Prostate gland (tissue), 2 donors: ENCODE measurements around the gene CFTR. TPM values are rescaled to one million over a fixed set of nuclear protein-coding genes. Genes with fewer than 3 reads are reported as not detected.
"Not testable (repeated sequence)": the region's sequence is repeated elsewhere in the genome, so short reads cannot be mapped to it uniquely, and the experiment has no call there.

ENCODE experiments used
- DNase-seq: peaks from one replicate; pipeline ENCODE4 v3.0.0-alpha.2; 2019; ENCODE audit warnings: low spot score
- H3K27ac ChIP-seq, 2 donors: fragments of 200-600 bp; sonication (generic); 2 replicates each; pipeline ENCODE4 v1.5.1; 2017 to 2019
- H3K27me3 ChIP-seq: fragments of 200-600 bp; sonication (generic); replicated peaks from 2 replicates; pipeline ENCODE4 v1.5.1; 2019; ENCODE audit not compliant: insufficient read depth
- H3K36me3 ChIP-seq, 2 donors: fragments of 200-600 bp; sonication (generic); 1 replicate in 1 of 2; 2 replicates in 1 of 2; pipeline versions ENCODE4 v1.5.1 to v1.8.1; 2017 to 2019
- H3K4me1 ChIP-seq: fragments of 200-600 bp; sonication (generic); replicated peaks from 2 replicates; pipeline ENCODE4 v1.5.1; 2019
- H3K4me3 ChIP-seq, 2 donors: fragments of 200-600 bp; sonication (generic); 2 replicates each; pipeline ENCODE4 v1.5.1; 2017 to 2019
- H3K9me3 ChIP-seq: fragments of 200-600 bp; sonication (generic); 2 replicates; pipeline ENCODE4 v1.5.1; 2017
- CTCF ChIP-seq, 4 experiments: fragments of 200-600 bp in 2 of 4; fragments of 450-650 bp in 2 of 4; sonication (generic) in 2 of 4; IDR thresholded peaks; 1 replicate in 3 of 4; 2 replicates in 1 of 4; pipeline ENCODE4 v1.5.1; 2016 to 2019; ENCODE audit warnings: antibody characterized with exemption in 4 of 4, mild to moderate bottlenecking in 2 of 4, moderate library complexity in 2 of 4
- POLR2A ChIP-seq: fragments of 450-650 bp; IDR thresholded peaks from one replicate; pipeline ENCODE4 v1.6.1; 2016; ENCODE audit warnings: antibody characterized with exemption, mild to moderate bottlenecking
- POLR2AphosphoS5 ChIP-seq: sonication (generic); formaldehyde crosslinking; IDR thresholded peaks from one replicate; pipeline ENCODE4 v1.6.1; 2017; ENCODE audit warnings: antibody characterized with exemption
- WGBS: methylation state at CpG from one replicate; pipeline ENCODE4 v1.1.5; 2018; 5-methylcytosine and 5-hydroxymethylcytosine counted together
- intact Hi-C: fragments of 100-400 bp; cut with DNase I; formaldehyde crosslinking; loops from one replicate; pipeline ENCODE4 v1.14.2; 2022
- total RNA-seq, 2 donors: library from RNA; depleted of rRNA; stranded (reverse); fragments of >200 nt; gene quantifications; one replicate each; pipeline ENCODE4 v1.1.0, GENCODE V29; 2016

CFTR gene
- total RNA-seq, 2 donors from 2014 or later = 2.9 to 5.6 TPM

GRCh38 chr7:117505238-117505637 lies 25.4 kb downstream of the CFTR start:
- Histone ChIP-seq H3K4me3 (no peak overlapping the region), H3K4me1 (no peaks in the 10 kb centered on the region), H3K27ac (no peak overlapping the region), H3K27me3 (no peaks in the 10 kb centered on the region), H3K9me3 (no peaks in the 10 kb centered on the region), H3K36me3 (no peaks in the 10 kb centered on the region)
- 67% methylated on average over 3 of the region's 3 CpGs for WGBS
- TF ChIP-seq POLR2A (no peak), POLR2AphosphoS5 (no peak), CTCF (IDR thresholded peaks at IDR 0.05) (no peak)
- intact Hi-C loops = no loop called here
- DNase-seq = no peak

DNA sequence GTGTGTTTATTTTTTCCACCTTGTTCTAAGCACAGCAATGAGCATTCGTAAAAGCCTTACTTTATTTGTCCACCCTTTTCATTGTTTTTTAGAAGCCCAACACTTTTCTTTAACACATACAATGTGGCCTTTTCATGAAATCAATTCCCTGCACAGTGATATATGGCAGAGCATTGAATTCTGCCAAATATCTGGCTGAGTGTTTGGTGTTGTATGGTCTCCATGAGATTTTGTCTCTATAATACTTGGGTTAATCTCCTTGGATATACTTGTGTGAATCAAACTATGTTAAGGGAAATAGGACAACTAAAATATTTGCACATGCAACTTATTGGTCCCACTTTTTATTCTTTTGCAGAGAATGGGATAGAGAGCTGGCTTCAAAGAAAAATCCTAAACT lies 28.9 kb downstream of the CFTR start:
- Histone ChIP-seq H3K27ac (no peak overlapping the region), H3K27me3 (no peaks in the 10 kb centered on the region), H3K4me1 (no peaks in the 10 kb centered on the region), H3K36me3 (no peaks in the 10 kb centered on the region), H3K9me3 (no peaks in the 10 kb centered on the region), H3K4me3 (no peak overlapping the region)
- intact Hi-C loops = no loop called here
- WGBS = 97% methylated on average over 1 of the region's 1 CpG
- DNase-seq = no peak
- TF ChIP-seq CTCF (IDR thresholded peaks at IDR 0.05) (no peak), POLR2AphosphoS5 (no peak), POLR2A (no peak)

GRCh38 chr7:117517194-117517593 lies 37.4 kb downstream of the CFTR start:
- WGBS = 100% methylated on average over 1 of the region's 1 CpG
- H3K4me3 ChIP-seq, H3K27ac ChIP-seq, H3K36me3 ChIP-seq, intact Hi-C loops, H3K27me3 ChIP-seq, H3K4me1 ChIP-seq, H3K9me3 ChIP-seq, DNase-seq: not testable (repeated sequence)

GRCh38 chr7:117530390-117530789 lies 50.6 kb downstream of the CFTR start:
- intact Hi-C loops = no loop called here
- Histone ChIP-seq H3K27ac (no peak overlapping the region), H3K36me3 (no peaks in the 10 kb centered on the region)

GRCh38 chr7:117531595-117532244 lies 51.9 kb downstream of the CFTR start:
- H3K4me3 ChIP-seq = no peak overlapping the region
- no peaks in the 10 kb centered on the region for H3K36me3 ChIP-seq
- no peak for DNase-seq
- intact Hi-C loops = no loop called here
- TF ChIP-seq CTCF (IDR thresholded peaks at IDR 0.05) (no peak), POLR2A (no peak), POLR2AphosphoS5 (no peak)
- no peaks in the 10 kb centered on the region for H3K4me1 ChIP-seq
- no peak overlapping the region for H3K27ac ChIP-seq
- H3K9me3 ChIP-seq = no peaks in the 10 kb centered on the region
- no peaks in the 10 kb centered on the region for H3K27me3 ChIP-seq
- WGBS = 92% methylated on average over 3 of the region's 3 CpGs

More at GRCh38 chr7:117530390-117530789, 50.6 kb downstream of the CFTR start:
- H3K4me3 ChIP-seq = no peak overlapping the region
- no peaks in the 10 kb centered on the region for H3K27me3 ChIP-seq
- H3K9me3 ChIP-seq = no peaks in the 10 kb centered on the region
- TF ChIP-seq POLR2AphosphoS5 = no peak
- no peak for TF ChIP-seq POLR2A
- no peak for TF ChIP-seq CTCF (IDR thresholded peaks at IDR 0.05)
- DNase-seq = no peak
- no peaks in the 10 kb centered on the region for H3K4me1 ChIP-seq
